ENCODE data around the gene RPL38.

The RPL38 gene

DNA sequence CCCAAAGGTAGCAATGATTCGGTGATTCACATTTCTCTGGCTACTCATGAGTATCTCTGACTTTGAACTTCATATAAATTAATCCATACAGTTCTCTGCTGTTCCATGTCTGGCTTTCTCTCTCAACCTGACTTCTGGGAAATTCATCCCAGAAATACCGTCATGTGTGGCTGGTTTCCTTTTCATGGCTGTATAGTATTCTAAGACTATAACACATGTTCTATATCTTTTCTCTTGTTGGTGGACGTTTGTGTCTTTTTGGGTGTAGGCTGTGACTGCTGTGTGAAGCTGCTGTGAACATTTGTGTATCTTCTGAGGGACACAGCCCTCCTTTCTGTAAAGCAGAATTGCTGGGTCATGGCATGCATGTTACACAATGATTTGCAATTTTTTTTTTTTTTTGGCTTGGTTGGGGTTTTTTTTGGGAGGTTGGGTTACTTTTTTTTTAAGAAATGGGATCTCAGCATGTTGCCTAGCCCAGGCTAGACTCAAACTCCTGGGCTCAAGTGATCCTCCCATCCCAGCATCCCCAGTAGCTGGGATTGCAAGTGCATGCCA lies 16.2 kb downstream of the RPL38 start:
- Histone ChIP-seq H3K4me3 (ENCODE audit: low read length) (no peak overlapping the region), H3K27ac (ENCODE audit: low read depth, low read length) (no peak overlapping the region), H3K9ac (ENCODE audit: low read depth, low read length) (no peak overlapping the region), H3K9me3 (ENCODE audit: insufficient read depth, low read depth, low read length) (no peaks in the 10 kb centered on the region), H3K27me3 (ENCODE audit: insufficient read depth, low read length) (peaks cover 8% of the 10 kb centered on the region; the same call in 1 of the 2 replicates), H3K36me3 (ENCODE audit: insufficient read depth, low read length) (no peaks in the 10 kb centered on the region), H3K4me1 (ENCODE audit: insufficient read depth, low read length) (no peaks in the 10 kb centered on the region)
- WGBS, result 90% methylated on average over 2 of the region's 3 CpGs

GRCh38 chr17:74220219-74220618 lies 16.7 kb downstream of the RPL38 start:
- Histone ChIP-seq H3K4me3 (ENCODE audit: low read length) (no peak overlapping the region), H3K4me1 (ENCODE audit: insufficient read depth, low read length) (no peaks in the 10 kb centered on the region), H3K36me3 (ENCODE audit: insufficient read depth, low read length) (no peaks in the 10 kb centered on the region), H3K9ac (ENCODE audit: low read depth, low read length) (no peak overlapping the region), H3K9me3 (ENCODE audit: insufficient read depth, low read depth, low read length) (no peaks in the 10 kb centered on the region), H3K27ac (ENCODE audit: low read depth, low read length) (no peak overlapping the region), H3K27me3 (ENCODE audit: insufficient read depth, low read length) (0 out of 2 replicates have a peak, but pooled peaks cover 3% of the 10 kb centered on the region)
- WGBS, result 100% methylated on average over 2 of the region's 2 CpGs

DNA sequence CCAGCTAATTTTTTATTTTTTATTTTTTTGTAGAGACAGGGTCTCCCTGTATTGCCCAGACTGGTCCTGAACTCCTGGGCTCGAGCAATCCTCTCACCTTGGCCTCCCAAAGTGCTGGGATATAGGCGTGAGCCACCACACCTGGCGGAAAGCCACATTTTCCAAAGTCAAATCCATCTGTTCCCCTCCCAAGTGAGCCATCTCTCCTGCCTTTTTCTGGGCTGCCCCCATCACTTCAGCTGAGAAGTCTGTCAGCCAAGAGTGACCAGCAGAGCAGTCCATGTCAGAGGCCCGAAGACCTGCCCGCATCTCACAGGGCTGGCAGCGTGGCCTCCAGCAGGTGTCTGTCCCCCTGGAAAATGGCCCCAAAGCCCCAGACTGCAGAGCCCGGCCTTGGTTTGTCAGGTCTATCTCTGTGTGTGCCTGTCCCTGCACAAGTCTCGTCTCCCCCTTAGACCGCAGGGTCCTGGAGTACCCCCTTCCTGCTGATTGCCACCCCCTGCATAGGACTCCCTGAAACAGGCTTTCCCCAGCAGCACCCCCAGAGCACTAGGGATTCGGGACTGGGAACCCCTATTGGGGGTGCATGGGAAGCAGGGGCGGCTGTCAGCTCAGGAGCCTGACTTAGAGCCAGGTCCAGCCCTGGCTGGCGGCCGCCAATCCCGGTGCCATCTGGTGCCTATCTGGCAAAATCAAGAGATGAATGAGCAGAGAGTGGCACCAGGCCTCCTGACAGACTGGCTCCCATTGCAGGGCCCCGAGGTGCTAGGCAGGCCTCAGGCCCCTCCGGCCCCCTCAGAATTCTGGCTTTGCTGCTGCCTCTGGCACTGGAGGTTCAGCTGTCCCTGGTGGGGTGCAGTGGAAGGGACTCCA lies 17.7 kb downstream of the RPL38 start:
- H3K27me3 ChIP-seq (ENCODE audit: insufficient read depth, low read length), result no peaks in the 10 kb centered on the region
- WGBS, result 93% methylated on average over 16 of the region's 16 CpGs
- H3K4me3 ChIP-seq (ENCODE audit: low read length), result no peak overlapping the region
- no peak overlapping the region for H3K9ac ChIP-seq (ENCODE audit: low read depth, low read length)
- no peaks in the 10 kb centered on the region for H3K9me3 ChIP-seq (ENCODE audit: insufficient read depth, low read depth, low read length)
- no peaks in the 10 kb centered on the region for H3K4me1 ChIP-seq (ENCODE audit: insufficient read depth, low read length)
- no peak overlapping the region for H3K27ac ChIP-seq (ENCODE audit: low read depth, low read length)
- H3K36me3 ChIP-seq (ENCODE audit: insufficient read depth, low read length), result no peaks in the 10 kb centered on the region

- WGBS, result 91% methylated on average over 13 of the region's 13 CpGs
Observed at GRCh38 chr17:74222399-74222798, 18.9 kb downstream of the RPL38 start.

GRCh38 chr17:74223901-74224300 lies 20.4 kb downstream of the RPL38 start:
- Histone ChIP-seq H3K9ac (ENCODE audit: low read depth, low read length) (no peak overlapping the region), H3K27ac (ENCODE audit: low read depth, low read length) (no peak overlapping the region), H3K27me3 (ENCODE audit: insufficient read depth, low read length) (no peaks in the 10 kb centered on the region), H3K36me3 (ENCODE audit: insufficient read depth, low read length) (no peaks in the 10 kb centered on the region), H3K4me3 (ENCODE audit: low read length) (no peak overlapping the region), H3K4me1 (ENCODE audit: insufficient read depth, low read length) (no peaks in the 10 kb centered on the region), H3K9me3 (ENCODE audit: insufficient read depth, low read depth, low read length) (no peaks in the 10 kb centered on the region)
- WGBS, result 89% methylated on average over 14 of the region's 14 CpGs

More at GRCh38 chr17:74222399-74222798, 18.9 kb downstream of the RPL38 start:
- Histone ChIP-seq H3K9me3 (ENCODE audit: insufficient read depth, low read depth, low read length) (no peaks in the 10 kb centered on the region), H3K36me3 (ENCODE audit: insufficient read depth, low read length) (no peaks in the 10 kb centered on the region), H3K4me3 (ENCODE audit: low read length) (no peak overlapping the region), H3K27ac (ENCODE audit: low read depth, low read length) (no peak overlapping the region), H3K4me1 (ENCODE audit: insufficient read depth, low read length) (no peaks in the 10 kb centered on the region), H3K27me3 (ENCODE audit: insufficient read depth, low read length) (no peaks in the 10 kb centered on the region), H3K9ac (ENCODE audit: low read depth, low read length) (no peak overlapping the region)

- no peaks in the 10 kb centered on the region for H3K4me1 ChIP-seq (ENCODE audit: insufficient read depth, low read length)
- no peak overlapping the region for H3K4me3 ChIP-seq (ENCODE audit: low read length)
- H3K27me3 ChIP-seq (ENCODE audit: insufficient read depth, low read length), result no peaks in the 10 kb centered on the region
- H3K27ac ChIP-seq (ENCODE audit: low read depth, low read length), result no peak overlapping the region
- H3K36me3 ChIP-seq (ENCODE audit: insufficient read depth, low read length), result no peaks in the 10 kb centered on the region
- H3K9me3 ChIP-seq (ENCODE audit: insufficient read depth, low read depth, low read length), result no peaks in the 10 kb centered on the region
- WGBS, result 92% methylated on average over 20 of the region's 20 CpGs
- no peak overlapping the region for H3K9ac ChIP-seq (ENCODE audit: low read depth, low read length)
Observed at GRCh38 chr17:74224959-74225725, 21.7 kb downstream of the RPL38 start.

GRCh38 chr17:74226252-74226651 lies 22.8 kb downstream of the RPL38 start:
- WGBS, result 87% methylated on average over 6 of the region's 6 CpGs
- H3K4me1 ChIP-seq (ENCODE audit: insufficient read depth, low read length), result no peaks in the 10 kb centered on the region
- H3K27ac ChIP-seq (ENCODE audit: low read depth, low read length), result no peak overlapping the region
- no peaks in the 10 kb centered on the region for H3K27me3 ChIP-seq (ENCODE audit: insufficient read depth, low read length)
- H3K9me3 ChIP-seq (ENCODE audit: insufficient read depth, low read depth, low read length), result no peaks in the 10 kb centered on the region
- H3K36me3 ChIP-seq (ENCODE audit: insufficient read depth, low read length), result no peaks in the 10 kb centered on the region
- no peak overlapping the region for H3K4me3 ChIP-seq (ENCODE audit: low read length)
- H3K9ac ChIP-seq (ENCODE audit: low read depth, low read length), result no peak overlapping the region

DNA sequence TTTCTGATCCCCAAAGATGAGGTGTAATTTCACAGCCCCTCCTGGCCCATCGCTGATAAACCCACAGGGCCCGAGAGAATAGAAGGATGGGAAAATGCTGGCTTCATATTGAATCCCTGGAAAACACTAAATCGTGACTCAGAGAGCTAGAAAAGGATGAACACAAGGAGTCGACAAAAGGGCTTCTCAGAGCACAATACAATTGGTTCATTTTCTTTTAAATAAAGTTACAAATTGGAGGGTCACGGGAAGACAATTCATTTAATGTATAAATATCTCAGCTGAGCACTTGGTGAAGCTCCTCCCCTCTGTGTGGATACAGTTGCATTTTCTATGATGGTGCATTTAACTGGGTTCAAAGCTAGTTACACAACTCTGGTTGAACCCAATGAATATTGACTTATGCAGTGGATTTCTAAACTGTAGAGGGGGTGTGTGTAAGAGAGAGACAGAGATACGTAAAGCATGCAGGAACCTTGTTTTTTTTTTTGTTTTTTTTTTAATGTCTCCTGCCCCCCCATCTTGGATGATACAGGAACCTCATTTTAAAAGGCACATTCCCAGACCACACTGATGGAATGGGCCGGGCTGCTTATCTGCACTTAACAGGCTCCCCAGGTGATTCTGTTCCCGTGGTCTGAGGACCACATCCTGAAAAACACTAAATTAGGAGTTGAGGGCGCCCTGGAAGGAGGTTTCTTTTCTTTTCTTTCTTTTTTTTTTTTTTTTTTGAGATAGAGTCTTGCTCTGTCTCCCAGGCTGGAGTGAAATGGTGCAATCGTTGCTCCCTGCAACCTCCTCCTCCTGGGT lies 24.0 kb downstream of the RPL38 start:
- Histone ChIP-seq H3K4me3 (ENCODE audit: low read length) (no peak overlapping the region), H3K27me3 (ENCODE audit: insufficient read depth, low read length) (no peaks in the 10 kb centered on the region), H3K9me3 (ENCODE audit: insufficient read depth, low read depth, low read length) (no peaks in the 10 kb centered on the region), H3K4me1 (ENCODE audit: insufficient read depth, low read length) (no peaks in the 10 kb centered on the region), H3K27ac (ENCODE audit: low read depth, low read length) (no peak overlapping the region), H3K9ac (ENCODE audit: low read depth, low read length) (no peak overlapping the region), H3K36me3 (ENCODE audit: insufficient read depth, low read length) (no peaks in the 10 kb centered on the region)
- 94% methylated on average over 9 of the region's 10 CpGs for WGBS

DNA sequence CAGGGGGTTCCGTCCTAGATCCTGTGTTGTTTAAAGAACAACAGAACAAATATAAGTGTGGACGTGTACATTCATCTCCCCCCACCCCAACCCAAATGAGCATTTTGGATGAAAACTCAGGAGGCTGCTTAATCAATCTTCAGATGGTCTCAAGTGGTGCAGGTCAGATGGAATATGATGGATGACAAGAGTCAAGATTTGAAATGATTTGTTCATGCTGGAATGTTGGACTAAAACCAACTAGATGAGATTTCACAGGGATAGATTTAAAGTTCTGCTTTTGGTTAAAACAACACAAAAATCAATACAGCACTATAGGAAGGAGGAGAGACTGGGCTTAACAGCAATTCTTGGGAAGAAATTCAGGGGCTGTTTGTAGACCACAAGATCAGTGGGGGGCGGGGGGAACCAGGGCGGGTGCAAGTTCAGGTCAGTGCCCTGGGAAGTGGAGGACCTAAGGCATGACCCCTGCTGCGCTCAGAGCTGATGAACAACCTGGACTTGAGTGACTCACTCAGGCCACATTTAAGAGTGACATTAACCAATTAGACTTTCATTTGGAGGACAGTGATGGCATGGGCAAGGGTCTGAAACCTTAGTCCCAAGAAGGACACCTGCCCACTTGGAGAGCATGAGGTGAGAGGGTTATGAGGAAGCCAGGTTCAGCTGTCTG lies 25.0 kb downstream of the RPL38 start:
- H3K9ac ChIP-seq (ENCODE audit: low read depth, low read length), result no peak overlapping the region
- H3K36me3 ChIP-seq (ENCODE audit: insufficient read depth, low read length), result no peaks in the 10 kb centered on the region
- no peaks in the 10 kb centered on the region for H3K4me1 ChIP-seq (ENCODE audit: insufficient read depth, low read length)
- WGBS, result 92% methylated on average over 4 of the region's 5 CpGs
- H3K27me3 ChIP-seq (ENCODE audit: insufficient read depth, low read length), result no peaks in the 10 kb centered on the region
- no peak overlapping the region for H3K27ac ChIP-seq (ENCODE audit: low read depth, low read length)
- no peak overlapping the region for H3K4me3 ChIP-seq (ENCODE audit: low read length)
- no peaks in the 10 kb centered on the region for H3K9me3 ChIP-seq (ENCODE audit: insufficient read depth, low read depth, low read length)

DNA sequence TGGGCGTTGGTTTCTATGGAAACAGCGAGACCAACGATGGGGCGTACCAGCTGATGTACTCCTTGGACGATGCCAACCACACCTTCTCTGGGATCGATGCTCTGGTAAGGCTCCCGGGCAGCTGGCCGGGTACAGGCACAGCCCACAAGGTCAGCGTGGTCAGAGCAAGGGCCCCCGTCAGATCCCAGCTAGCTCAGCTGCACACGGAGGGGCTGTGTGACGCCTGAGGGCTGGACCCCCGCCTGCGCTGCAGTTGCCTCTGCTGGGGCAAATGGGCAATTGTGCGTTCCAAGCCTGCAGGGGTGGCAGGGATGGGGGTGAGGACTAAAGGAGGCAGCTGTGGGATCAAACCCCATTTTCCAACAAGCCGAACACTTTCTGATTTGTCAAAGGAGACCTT lies 27.4 kb downstream of the RPL38 start:
- no peaks in the 10 kb centered on the region for H3K36me3 ChIP-seq (ENCODE audit: insufficient read depth, low read length)
- H3K27me3 ChIP-seq (ENCODE audit: insufficient read depth, low read length), result no peaks in the 10 kb centered on the region
- H3K9me3 ChIP-seq (ENCODE audit: insufficient read depth, low read depth, low read length), result no peaks in the 10 kb centered on the region
- no peak overlapping the region for H3K9ac ChIP-seq (ENCODE audit: low read depth, low read length)
- WGBS, result 94% methylated on average over 16 of the region's 16 CpGs
- H3K27ac ChIP-seq (ENCODE audit: low read depth, low read length), result no peak overlapping the region
- H3K4me1 ChIP-seq (ENCODE audit: insufficient read depth, low read length), result no peaks in the 10 kb centered on the region
- no peak overlapping the region for H3K4me3 ChIP-seq (ENCODE audit: low read length)

Measured in HUES64 (cell line).